SK-N-SH treated with all-trans-retinoic acid at 6 μM for 48 hours (cell line): ENCODE data around the gene PICK1.

ENCODE experiments used
- ARNTL ChIP-seq: fragments of 450-650 bp; formaldehyde crosslinking; IDR thresholded peaks from 2 replicates; pipeline ENCODE4 v1.5.0; 2020; ENCODE audit warnings: low read depth, mild to moderate bottlenecking, moderate library complexity, borderline replicate concordance
- ESRRG ChIP-seq: fragments of 250-450 bp; sonication (Bioruptor Pico); IDR thresholded peaks from 2 replicates; pipeline ENCODE4 v1.6.1; 2021; ENCODE audit warnings: mild to moderate bottlenecking
- GLIS3 ChIP-seq: fragments of 250-450 bp; sonication (Bioruptor Pico); IDR thresholded peaks from 2 replicates; pipeline ENCODE4 v1.5.0; 2020; ENCODE audit warnings: mild to moderate bottlenecking, moderate library complexity
- ISL1 ChIP-seq: fragments of 250-450 bp; sonication (Bioruptor Pico); IDR thresholded peaks from 2 replicates; pipeline ENCODE4 v2.1.2; 2022; ENCODE audit warnings: mild to moderate bottlenecking, moderate library complexity
- RARB ChIP-seq: fragments of 250-450 bp; sonication (Bioruptor Pico); IDR thresholded peaks from 2 replicates; pipeline ENCODE4 v1.8.0; 2021; ENCODE audit warnings: mild to moderate bottlenecking, moderate library complexity
- TOX ChIP-seq: fragments of 250-450 bp; sonication (Bioruptor Pico); IDR thresholded peaks from 2 replicates; pipeline ENCODE4 v1.8.0; 2021; ENCODE audit warnings: mild to moderate bottlenecking, moderate library complexity, borderline replicate concordance
- ZC3H10 ChIP-seq: fragments of 250-450 bp; sonication (Bioruptor Pico); IDR thresholded peaks from 2 replicates; pipeline ENCODE4 v1.5.1; 2021; ENCODE audit warnings: mild to moderate bottlenecking, moderate library complexity
- ZFP30 ChIP-seq: fragments of 450-650 bp; formaldehyde crosslinking; IDR thresholded peaks from 2 replicates; pipeline ENCODE4 v1.5.0; 2022; ENCODE audit warnings: mild to moderate bottlenecking, moderate library complexity
- ZNF565 ChIP-seq: fragments of 450-650 bp; formaldehyde crosslinking; conservative IDR thresholded peaks from 2 replicates; pipeline ENCODE4 v1.5.0; 2020; ENCODE audit warnings: low read depth, mild to moderate bottlenecking, moderate library complexity
- ZNF8 ChIP-seq: fragments of 450-650 bp; formaldehyde crosslinking; IDR thresholded peaks from 2 replicates; pipeline ENCODE4 v1.5.0; 2020; ENCODE audit warnings: mild to moderate bottlenecking, moderate library complexity
- TF ChIP-seq, protein P1 (sequence below): fragments of 250-450 bp; sonication (Bioruptor Pico); IDR thresholded peaks from 2 replicates; pipeline ENCODE4 v1.8.0; 2020; ENCODE audit warnings: mild to moderate bottlenecking, moderate library complexity, borderline replicate concordance
- TF ChIP-seq, protein P2 (sequence below): fragments of 250-450 bp; sonication (Bioruptor Pico); IDR thresholded peaks from 2 replicates; pipeline ENCODE4 v1.8.0; 2021; ENCODE audit warnings: low read depth, mild to moderate bottlenecking, moderate library complexity, borderline replicate concordance

DNA sequence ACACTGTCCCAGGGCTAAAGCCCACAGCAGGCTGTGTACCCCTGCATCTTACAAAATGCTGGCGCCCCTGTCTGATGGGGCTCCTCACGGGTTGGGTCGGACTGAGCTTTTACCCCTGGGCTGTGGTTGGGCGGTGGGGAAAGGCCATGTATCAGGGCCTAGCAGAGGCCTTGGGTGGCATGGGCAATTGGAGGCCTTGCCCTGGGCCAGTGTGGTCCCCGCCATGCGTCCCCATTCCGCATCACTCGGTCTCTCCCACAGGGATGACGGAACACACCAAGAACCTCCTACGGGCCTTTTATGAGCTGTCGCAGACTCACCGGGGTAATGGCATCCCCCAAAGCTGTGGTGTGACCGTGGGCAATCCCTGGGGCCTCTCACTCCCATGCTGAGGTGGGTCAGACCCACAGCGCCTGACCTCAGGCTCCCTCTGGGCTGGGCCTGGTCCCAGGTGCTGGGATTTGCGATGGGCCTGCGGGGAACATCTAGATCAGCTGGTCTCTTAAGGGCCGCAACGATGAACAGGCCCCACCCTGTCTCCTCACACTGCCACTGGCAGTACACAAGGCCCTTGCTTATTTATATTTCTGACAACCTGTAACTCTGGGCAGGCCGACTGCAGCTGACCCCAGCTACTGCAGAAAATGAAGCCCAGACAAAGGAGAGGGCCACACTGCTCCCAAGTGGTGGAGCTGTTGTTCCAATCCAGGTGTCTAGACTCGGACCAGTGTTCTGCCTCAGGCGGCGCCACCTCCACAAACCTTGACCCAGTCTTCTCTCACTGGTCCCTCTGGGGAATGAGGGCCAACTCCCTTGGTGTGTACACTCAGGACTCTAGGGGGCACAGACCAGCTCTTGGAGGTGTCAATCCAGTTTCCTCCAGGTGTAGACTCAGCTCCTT is 14.5 kb downstream of the PICK1 start:
- TF ChIP-seq ZNF8, result no peak
- TF ChIP-seq TOX (CRISPR knock-in tag), result no peak
- TF ChIP-seq ISL1 (CRISPR knock-in tag), result no peak
- TF ChIP-seq RARB, result no peak
- TF ChIP-seq, protein P1, sequence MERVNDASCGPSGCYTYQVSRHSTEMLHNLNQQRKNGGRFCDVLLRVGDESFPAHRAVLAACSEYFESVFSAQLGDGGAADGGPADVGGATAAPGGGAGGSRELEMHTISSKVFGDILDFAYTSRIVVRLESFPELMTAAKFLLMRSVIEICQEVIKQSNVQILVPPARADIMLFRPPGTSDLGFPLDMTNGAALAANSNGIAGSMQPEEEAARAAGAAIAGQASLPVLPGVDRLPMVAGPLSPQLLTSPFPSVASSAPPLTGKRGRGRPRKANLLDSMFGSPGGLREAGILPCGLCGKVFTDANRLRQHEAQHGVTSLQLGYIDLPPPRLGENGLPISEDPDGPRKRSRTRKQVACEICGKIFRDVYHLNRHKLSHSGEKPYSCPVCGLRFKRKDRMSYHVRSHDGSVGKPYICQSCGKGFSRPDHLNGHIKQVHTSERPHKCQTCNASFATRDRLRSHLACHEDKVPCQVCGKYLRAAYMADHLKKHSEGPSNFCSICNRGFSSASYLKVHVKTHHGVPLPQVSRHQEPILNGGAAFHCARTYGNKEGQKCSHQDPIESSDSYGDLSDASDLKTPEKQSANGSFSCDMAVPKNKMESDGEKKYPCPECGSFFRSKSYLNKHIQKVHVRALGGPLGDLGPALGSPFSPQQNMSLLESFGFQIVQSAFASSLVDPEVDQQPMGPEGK (CRISPR knock-in tag), result no peak
- TF ChIP-seq ZC3H10, result no peak
- TF ChIP-seq ZNF565 (CRISPR knock-in tag), result no peak
- TF ChIP-seq ZFP30, result no peak
- TF ChIP-seq GLIS3, result no peak
- TF ChIP-seq, protein P2, sequence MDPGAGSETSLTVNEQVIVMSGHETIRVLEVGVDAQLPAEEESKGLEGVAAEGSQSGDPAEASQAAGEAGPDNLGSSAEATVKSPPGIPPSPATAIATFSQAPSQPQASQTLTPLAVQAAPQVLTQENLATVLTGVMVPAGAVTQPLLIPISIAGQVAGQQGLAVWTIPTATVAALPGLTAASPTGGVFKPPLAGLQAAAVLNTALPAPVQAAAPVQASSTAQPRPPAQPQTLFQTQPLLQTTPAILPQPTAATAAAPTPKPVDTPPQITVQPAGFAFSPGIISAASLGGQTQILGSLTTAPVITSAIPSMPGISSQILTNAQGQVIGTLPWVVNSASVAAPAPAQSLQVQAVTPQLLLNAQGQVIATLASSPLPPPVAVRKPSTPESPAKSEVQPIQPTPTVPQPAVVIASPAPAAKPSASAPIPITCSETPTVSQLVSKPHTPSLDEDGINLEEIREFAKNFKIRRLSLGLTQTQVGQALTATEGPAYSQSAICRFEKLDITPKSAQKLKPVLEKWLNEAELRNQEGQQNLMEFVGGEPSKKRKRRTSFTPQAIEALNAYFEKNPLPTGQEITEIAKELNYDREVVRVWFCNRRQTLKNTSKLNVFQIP (CRISPR knock-in tag), result no peak
- TF ChIP-seq ARNTL (CRISPR knock-in tag), result no peak
- TF ChIP-seq ESRRG (CRISPR knock-in tag), result no peak
